Measurements from ENCODE around the gene SH3BP5. TPM values are rescaled to one million over a fixed set of nuclear protein-coding genes. Genes with fewer than 3 reads are reported as not detected.
"Not testable (repeated sequence)": the region's sequence is repeated elsewhere in the genome, so short reads cannot be mapped to it uniquely, and the experiment has no call there.

SH3BP5 gene
- total RNA-seq, 2 experiments from 2014 or later = 2.0 to 2.4 TPM

DNA sequence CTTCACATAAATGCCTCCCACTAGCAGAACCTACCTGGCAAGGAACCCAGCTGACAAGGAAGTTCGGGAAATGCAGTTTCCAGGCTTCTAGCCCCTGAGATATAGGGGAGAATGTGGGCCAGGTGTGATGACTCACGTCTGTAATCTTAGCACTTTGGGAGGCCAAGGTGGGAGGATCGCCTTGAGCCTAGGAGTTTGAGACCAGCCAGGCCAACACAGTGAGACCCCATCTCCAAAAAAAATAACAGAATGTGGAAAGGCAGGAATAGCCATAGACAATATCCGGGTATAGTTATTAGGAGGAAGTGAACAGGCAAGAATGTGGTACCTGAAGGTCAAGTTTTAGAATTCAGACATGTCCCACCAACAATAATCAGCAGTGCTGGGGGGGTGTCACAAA lies 40.5 kb upstream of the SH3BP5 start:
- Mint-ChIP-seq H3K9me3 (no peaks in the 10 kb centered on the region), H3K27me3 (no peaks in the 10 kb centered on the region), H3K36me3 (ENCODE audit: low read depth) (no peaks in the 10 kb centered on the region), H3K4me3 (no peak overlapping the region), H3K4me1 (ENCODE audit: low read depth) (peaks cover 3% of the 10 kb centered on the region), H3K27ac (no peak overlapping the region)
- ChIA-PET POLR2A (interaction anchor here (1.1 kb wide), 1 partner anchor 145 kb away, joined by 4 read pairs; no protein-coding TSS in a partner anchor), CTCF (interaction anchor here (0.8 to 1.8 kb wide), 2 partner anchors 33 to 105 kb away, joined by 3 to 7 read pairs; no protein-coding TSS in a partner anchor)
- intact Hi-C loops (cut with micrococcal nuclease) = no loop called here
- DNase-seq (no peak), ATAC-seq (no peak)
- TF ChIP-seq, protein P1, sequence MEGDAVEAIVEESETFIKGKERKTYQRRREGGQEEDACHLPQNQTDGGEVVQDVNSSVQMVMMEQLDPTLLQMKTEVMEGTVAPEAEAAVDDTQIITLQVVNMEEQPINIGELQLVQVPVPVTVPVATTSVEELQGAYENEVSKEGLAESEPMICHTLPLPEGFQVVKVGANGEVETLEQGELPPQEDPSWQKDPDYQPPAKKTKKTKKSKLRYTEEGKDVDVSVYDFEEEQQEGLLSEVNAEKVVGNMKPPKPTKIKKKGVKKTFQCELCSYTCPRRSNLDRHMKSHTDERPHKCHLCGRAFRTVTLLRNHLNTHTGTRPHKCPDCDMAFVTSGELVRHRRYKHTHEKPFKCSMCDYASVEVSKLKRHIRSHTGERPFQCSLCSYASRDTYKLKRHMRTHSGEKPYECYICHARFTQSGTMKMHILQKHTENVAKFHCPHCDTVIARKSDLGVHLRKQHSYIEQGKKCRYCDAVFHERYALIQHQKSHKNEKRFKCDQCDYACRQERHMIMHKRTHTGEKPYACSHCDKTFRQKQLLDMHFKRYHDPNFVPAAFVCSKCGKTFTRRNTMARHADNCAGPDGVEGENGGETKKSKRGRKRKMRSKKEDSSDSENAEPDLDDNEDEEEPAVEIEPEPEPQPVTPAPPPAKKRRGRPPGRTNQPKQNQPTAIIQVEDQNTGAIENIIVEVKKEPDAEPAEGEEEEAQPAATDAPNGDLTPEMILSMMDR (IDR thresholded peaks at IDR 0.05) = no peak

DNA sequence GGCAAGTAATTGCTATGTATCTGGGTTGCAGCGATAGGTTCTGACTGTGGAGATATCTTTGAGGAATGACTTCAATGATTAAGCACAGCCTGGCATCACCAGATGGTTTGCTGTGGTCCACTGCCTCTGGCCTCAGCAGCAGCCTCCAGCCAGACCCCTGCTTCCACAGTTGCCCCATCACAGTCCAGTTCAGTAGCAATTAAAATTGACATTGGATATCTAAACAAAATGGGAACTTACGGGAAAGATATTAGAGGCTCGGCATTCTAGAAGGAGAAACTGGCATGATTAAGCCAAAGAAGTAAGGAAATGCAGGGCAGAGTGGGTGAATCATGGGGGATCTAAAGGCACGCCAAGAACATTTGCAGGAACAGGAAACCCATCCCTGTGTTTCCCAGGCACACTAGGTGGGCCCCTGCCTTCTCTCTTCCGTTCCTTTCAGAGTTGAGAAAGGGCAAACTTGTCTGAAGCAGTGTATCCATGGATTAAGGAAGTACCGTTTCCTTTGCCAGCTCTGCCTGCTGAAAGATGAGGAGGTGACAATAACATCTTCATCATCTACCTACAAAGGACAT lies 36.3 kb upstream of the SH3BP5 start:
- H3K4me3 Mint-ChIP-seq = no peak overlapping the region
- intact Hi-C loops (cut with micrococcal nuclease) = no loop called here
- POLR2A ChIA-PET = no interaction called here
- no peaks in the 10 kb centered on the region for H3K9me3 Mint-ChIP-seq
- DNase-seq (no peak), ATAC-seq (no peak)
- TF ChIP-seq, protein P1 (IDR thresholded peaks at IDR 0.05) = no peak
- peaks cover 8% of the 10 kb centered on the region for H3K4me1 Mint-ChIP-seq (ENCODE audit: low read depth)
- CTCF ChIA-PET = interaction anchor here (1.2 kb wide), 1 partner anchor 97 kb away, joined by 3 read pairs; no protein-coding TSS in a partner anchor
- no peaks in the 10 kb centered on the region for H3K36me3 Mint-ChIP-seq (ENCODE audit: low read depth)
- peaks cover 5% of the 10 kb centered on the region for H3K27me3 Mint-ChIP-seq
- no peak overlapping the region for H3K27ac Mint-ChIP-seq

DNA sequence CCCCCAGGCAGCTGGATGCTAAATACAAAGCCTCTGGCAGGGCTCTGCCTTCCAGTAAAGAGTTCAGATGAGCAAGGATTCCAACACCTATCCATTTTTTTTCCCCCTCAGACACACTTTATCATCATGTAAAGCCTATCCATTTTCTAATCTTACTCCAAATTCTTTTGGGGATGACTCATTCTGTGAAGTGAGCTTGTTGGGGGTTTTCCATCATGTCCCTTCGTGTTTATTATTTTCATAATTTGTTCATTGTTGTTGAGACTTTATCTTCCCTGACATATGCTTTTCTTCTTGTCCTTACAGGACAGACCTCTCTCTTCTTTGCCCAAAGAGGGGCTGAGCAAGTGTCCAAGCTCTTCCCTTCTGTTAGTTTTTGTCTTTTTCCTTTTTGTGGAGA lies 34.7 kb upstream of the SH3BP5 start:
- Mint-ChIP-seq H3K4me1 (ENCODE audit: low read depth) (peaks cover 14% of the 10 kb centered on the region), H3K27me3 (peaks cover 6% of the 10 kb centered on the region), H3K9me3 (no peaks in the 10 kb centered on the region), H3K4me3 (no peak overlapping the region), H3K27ac (no peak overlapping the region), H3K36me3 (ENCODE audit: low read depth) (no peaks in the 10 kb centered on the region)
- DNase-seq = no peak
- ChIA-PET POLR2A (interaction anchor here (0.6 to 1.5 kb wide), 2 partner anchors 9 to 98 kb away, joined by 3 read pairs; no protein-coding TSS in a partner anchor), CTCF (interaction anchor here (0.9 to 2.7 kb wide), 9 partner anchors 9 to 100 kb away, joined by 3 to 12 read pairs (median 3); partner anchors contain the start of gene SH3BP5)
- peak; percentile 29 for ATAC-seq
- intact Hi-C loops (cut with micrococcal nuclease) = no loop called here
- TF ChIP-seq, protein P1 (IDR thresholded peaks at IDR 0.05) = no peak

DNA sequence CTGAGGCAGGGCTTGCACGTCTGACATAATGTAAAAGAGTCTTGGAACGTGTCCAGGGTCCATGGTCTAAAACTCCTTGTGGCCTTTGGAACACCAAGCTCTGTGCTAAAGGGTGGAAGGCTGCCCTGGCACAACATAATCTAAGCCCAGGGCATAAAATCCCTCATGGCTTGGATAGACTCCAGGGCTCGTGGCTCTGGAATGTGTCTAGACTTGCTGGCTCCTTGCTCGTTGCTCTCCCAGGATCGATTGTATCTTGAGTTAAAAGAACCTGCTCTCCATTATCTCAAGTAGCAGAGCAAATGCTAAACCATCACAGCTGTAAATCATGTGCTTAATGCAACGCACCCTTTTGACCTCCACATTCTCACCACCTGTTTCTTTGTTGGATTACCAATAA lies 31.7 kb upstream of the SH3BP5 start:
- DNase-seq; H3K4me3 Mint-ChIP-seq; H3K27ac Mint-ChIP-seq; H3K9me3 Mint-ChIP-seq; H3K36me3 Mint-ChIP-seq (ENCODE audit: low read depth); ATAC-seq; H3K27me3 Mint-ChIP-seq: not testable (repeated sequence)
- intact Hi-C loops (cut with micrococcal nuclease) = loop anchor here (5.0 kb wide), 1 partner anchor 92 kb away; no protein-coding TSS in a partner anchor
- peaks cover 33% of the 10 kb centered on the region for H3K4me1 Mint-ChIP-seq (ENCODE audit: low read depth)
- ChIA-PET POLR2A (interaction anchor here (0.9 kb wide), 1 partner anchor 15 kb away, joined by 3 read pairs; no protein-coding TSS in a partner anchor), CTCF (interaction anchor here (0.7 to 1.1 kb wide), 2 partner anchors 32 to 41 kb away, joined by 3 read pairs; partner anchors contain the start of gene SH3BP5)

DNA sequence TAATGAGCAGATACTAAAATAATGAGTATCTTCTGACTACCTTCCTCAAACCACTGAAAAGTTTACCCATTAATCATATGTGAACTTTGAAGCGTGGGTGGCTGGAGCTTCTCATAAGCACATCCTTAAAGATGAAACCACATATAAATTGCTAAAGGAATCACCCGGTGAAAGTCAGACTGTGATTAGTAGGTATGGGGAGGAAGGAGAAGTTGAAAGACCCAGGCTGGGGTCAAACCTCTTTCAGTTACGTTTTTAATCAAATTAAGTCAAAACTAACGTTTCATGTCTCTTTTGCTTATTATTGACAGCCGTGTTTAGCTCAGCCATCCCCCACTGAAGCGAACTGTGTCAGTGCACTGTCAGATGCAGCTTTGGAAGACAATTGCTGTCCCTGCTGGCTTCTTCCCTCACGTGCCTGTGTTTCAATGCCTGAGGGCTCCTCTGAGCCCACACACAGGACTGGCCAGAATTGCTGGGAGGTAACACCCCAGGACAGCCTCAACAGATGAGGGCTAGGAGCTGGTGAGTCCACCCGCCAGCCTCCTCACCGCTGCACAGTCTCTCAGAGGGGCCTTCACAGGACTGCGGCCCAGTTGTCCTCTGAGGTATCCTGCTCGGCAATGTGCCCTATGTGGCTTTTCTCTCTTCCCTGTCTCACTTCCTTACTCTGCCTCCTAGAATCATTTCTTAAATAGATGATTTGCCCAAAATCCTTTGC lies 29.3 kb upstream of the SH3BP5 start:
- ATAC-seq = peak; percentile 85
- ChIA-PET POLR2A (interaction anchor here (0.7 to 1.6 kb wide), 10 partner anchors 10 to 156 kb away, joined by 3 to 6 read pairs (median 4); partner anchors contain the start of genes CAPN7 and SH3BP5), CTCF (interaction anchor here (0.7 to 2.8 kb wide), 9 partner anchors 14 to 158 kb away, joined by 3 to 14 read pairs (median 4); partner anchors contain the start of gene SH3BP5)
- Mint-ChIP-seq H3K4me3 (no peak overlapping the region), H3K4me1 (ENCODE audit: low read depth) (peaks cover 32% of the 10 kb centered on the region), H3K9me3 (no peaks in the 10 kb centered on the region), H3K27ac (no peak overlapping the region), H3K27me3 (peaks cover 6% of the 10 kb centered on the region), H3K36me3 (ENCODE audit: low read depth) (no peaks in the 10 kb centered on the region)
- intact Hi-C loops (cut with micrococcal nuclease) = loop anchor here (2.0 to 5.0 kb wide), 3 partner anchors 29 to 89 kb away; partner anchors contain the start of gene SH3BP5
- TF ChIP-seq, protein P1 (IDR thresholded peaks at IDR 0.05) = no peak
- DNase-seq = peak; percentile 81
